Progenitor cell of endocrine pancreas (in vitro differentiated cells): ENCODE measurements around the gene KREMEN1. TPM values are rescaled to one million over a fixed set of nuclear protein-coding genes. Genes with fewer than 3 reads are reported as not detected.

Experiments
- DNase-seq: peaks from one replicate; pipeline ENCODE4 v3.0.0; 2021; ENCODE audit warnings: low spot score; ENCODE audit not compliant: unreplicated experiment
- H3K27ac Mint-ChIP-seq: 2 replicates; pipeline ENCODE4 v1.8.0; 2021; ENCODE audit warnings: mild to moderate bottlenecking, moderate library complexity, mixed read lengths
- H3K27me3 Mint-ChIP-seq: 2 replicates; pipeline ENCODE4 v1.8.0; 2021; ENCODE audit warnings: mixed read lengths
- H3K36me3 Mint-ChIP-seq: 2 replicates; pipeline ENCODE4 v1.8.0; 2022; ENCODE audit warnings: mixed read lengths; ENCODE audit not compliant: insufficient read depth
- H3K4me1 Mint-ChIP-seq: 2 replicates; pipeline ENCODE4 v1.8.0; 2021; ENCODE audit warnings: low read depth, mixed read lengths
- H3K4me3 Mint-ChIP-seq: 2 replicates; pipeline ENCODE4 v1.8.0; 2021; ENCODE audit warnings: low read depth, mild to moderate bottlenecking, moderate library complexity, mixed read lengths
- H3K9me3 Mint-ChIP-seq: 2 replicates; pipeline ENCODE4 v1.8.0; 2021; ENCODE audit warnings: low read depth, mixed read lengths
- total RNA-seq: library from RNA; stranded (reverse); gene quantifications from 2 replicates; pipeline ENCODE4 v1.2.1, GENCODE V29; 2021
- TF ChIP-seq, protein P1 (sequence below): fragments of 200-600 bp; sonication (generic); IDR thresholded peaks from one replicate; pipeline ENCODE4 v1.5.0; 2021; ENCODE audit warnings: antibody characterized with exemption, mild to moderate bottlenecking; ENCODE audit not compliant: unreplicated experiment

KREMEN1 gene
- total RNA-seq, 1 donor from 2014 or later, result 10.5 TPM

DNA sequence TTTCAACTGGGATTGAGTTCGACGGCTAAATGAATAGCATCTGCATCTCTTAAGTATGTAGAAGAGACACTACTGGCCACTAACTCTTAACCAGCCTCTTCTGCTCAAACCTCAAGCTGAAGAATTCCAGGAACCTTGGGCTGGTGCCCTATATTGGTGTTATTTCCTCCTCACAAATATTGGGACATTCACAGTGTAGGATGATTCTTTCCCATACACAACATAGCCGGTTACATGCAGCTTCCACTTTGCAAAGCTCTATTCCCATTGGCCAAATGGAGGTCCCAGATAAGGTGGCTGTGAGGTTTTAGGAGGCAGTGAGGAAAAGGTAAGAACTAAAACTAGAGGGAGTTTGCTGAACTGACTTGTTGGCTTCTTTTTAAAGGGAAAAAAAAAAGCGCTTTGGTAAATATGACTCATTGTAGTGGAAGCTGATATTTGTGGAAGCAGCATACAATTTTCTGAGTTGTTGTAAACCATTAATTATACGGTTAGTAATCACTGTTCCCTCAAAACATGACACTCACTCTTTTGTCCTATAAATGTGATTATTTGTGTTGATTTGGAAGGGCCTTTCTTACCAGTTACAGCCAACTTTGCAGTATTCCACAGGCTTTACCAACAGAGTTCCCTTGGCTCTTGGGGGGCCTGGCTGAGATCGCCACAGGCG is 28.8 kb upstream of the KREMEN1 start:
- TF ChIP-seq, protein P1, sequence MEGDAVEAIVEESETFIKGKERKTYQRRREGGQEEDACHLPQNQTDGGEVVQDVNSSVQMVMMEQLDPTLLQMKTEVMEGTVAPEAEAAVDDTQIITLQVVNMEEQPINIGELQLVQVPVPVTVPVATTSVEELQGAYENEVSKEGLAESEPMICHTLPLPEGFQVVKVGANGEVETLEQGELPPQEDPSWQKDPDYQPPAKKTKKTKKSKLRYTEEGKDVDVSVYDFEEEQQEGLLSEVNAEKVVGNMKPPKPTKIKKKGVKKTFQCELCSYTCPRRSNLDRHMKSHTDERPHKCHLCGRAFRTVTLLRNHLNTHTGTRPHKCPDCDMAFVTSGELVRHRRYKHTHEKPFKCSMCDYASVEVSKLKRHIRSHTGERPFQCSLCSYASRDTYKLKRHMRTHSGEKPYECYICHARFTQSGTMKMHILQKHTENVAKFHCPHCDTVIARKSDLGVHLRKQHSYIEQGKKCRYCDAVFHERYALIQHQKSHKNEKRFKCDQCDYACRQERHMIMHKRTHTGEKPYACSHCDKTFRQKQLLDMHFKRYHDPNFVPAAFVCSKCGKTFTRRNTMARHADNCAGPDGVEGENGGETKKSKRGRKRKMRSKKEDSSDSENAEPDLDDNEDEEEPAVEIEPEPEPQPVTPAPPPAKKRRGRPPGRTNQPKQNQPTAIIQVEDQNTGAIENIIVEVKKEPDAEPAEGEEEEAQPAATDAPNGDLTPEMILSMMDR, result no peak
- H3K27me3 Mint-ChIP-seq, result no peaks in the 10 kb centered on the region
- H3K27ac Mint-ChIP-seq, result no peak overlapping the region
- no peak for DNase-seq
- H3K9me3 Mint-ChIP-seq, result no peaks in the 10 kb centered on the region
- no peak overlapping the region for H3K4me3 Mint-ChIP-seq
- no peaks in the 10 kb centered on the region for H3K4me1 Mint-ChIP-seq
- H3K36me3 Mint-ChIP-seq, result peaks cover 8% of the 10 kb centered on the region

DNA sequence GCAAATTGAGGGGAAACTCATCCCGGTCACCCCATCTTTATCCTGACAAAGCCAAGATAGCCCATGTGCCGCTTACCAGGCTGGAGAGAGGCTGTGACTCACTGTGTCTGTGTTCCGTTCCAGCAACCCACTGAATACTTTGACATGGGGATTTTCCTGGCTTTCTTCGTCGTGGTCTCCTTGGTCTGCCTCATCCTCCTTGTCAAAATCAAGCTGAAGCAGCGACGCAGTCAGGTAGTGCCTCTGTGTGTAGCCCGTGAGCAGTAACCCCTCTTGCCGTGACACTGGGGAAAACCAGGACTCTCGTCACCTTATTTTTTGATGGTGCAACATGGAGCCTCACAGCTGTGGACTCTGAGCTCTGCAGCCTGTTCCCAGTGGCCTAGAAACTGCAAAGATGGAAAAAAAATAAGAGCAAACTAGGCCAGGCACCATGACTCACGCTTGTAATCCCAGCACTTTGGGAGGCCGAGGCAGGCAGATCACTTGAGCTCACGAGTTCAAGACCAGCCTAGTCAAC is 28.1 kb upstream of the KREMEN1 start:
- DNase-seq, result no peak
- H3K27ac Mint-ChIP-seq, result no peak overlapping the region
- no peaks in the 10 kb centered on the region for H3K27me3 Mint-ChIP-seq
- peaks cover 10% of the 10 kb centered on the region for H3K36me3 Mint-ChIP-seq
- TF ChIP-seq, protein P1, result no peak
- H3K4me1 Mint-ChIP-seq, result no peaks in the 10 kb centered on the region
- H3K9me3 Mint-ChIP-seq, result no peaks in the 10 kb centered on the region
- H3K4me3 Mint-ChIP-seq, result no peak overlapping the region

DNA sequence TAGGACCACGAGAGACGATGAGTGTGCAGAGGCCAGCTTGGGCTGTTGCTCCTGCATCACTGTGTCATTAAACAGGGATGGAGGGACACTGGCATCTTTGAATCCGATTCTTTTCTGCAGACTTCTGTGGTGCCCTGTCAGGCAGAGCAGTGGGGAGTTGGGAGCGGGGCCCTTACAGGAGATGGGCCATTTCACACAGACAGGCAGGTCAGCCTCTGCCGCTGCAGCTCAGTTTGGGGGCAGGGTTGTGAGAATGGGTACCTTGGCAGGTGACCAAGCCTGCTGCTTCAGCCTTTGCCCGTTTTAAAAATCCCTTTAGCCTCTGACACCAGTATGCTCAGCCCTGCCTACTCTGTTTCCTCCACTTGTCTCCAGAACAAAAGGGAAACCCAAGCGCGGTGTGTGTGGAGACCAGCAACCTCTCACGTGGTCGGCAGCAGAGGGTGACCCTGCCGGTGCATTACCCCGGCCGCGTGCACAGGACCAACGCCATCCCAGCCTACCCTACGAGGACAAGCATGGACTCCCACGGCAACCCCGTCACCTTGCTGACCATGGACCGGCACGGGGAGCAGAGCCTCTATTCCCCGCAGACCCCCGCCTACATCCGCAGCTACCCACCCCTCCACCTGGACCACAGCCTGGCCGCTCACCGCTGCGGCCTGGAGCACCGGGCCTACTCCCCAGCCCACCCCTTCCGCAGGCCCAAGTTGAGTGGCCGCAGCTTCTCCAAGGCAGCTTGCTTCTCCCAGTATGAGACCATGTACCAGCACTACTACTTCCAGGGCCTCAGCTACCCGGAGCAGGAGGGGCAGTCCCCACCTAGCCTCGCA is 23.8 kb upstream of the KREMEN1 start:
- Mint-ChIP-seq H3K9me3 (no peaks in the 10 kb centered on the region), H3K27me3 (peaks cover 3% of the 10 kb centered on the region), H3K36me3 (peaks cover 7% of the 10 kb centered on the region), H3K4me3 (no peak overlapping the region), H3K4me1 (no peaks in the 10 kb centered on the region), H3K27ac (no peak overlapping the region)
- TF ChIP-seq, protein P1, result no peak
- no peak for DNase-seq

DNA sequence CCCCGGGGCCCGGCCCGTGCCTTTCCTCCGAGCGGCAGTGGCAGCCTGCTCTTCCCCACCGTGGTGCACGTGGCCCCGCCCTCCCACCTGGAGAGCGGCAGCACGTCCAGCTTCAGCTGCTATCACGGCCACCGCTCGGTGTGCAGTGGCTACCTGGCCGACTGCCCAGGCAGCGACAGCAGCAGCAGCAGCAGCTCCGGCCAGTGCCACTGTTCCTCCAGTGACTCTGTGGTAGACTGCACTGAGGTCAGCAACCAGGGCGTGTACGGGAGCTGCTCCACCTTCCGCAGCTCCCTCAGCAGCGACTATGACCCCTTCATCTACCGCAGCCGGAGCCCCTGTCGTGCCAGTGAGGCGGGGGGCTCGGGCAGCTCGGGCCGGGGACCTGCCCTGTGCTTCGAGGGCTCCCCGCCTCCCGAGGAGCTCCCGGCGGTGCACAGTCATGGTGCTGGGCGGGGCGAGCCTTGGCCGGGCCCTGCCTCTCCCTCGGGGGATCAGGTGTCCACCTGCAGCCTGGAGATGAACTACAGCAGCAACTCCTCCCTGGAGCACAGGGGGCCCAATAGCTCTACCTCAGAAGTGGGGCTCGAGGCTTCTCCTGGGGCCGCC is 23.1 kb upstream of the KREMEN1 start:
- DNase-seq, result no peak
- Mint-ChIP-seq H3K9me3 (no peaks in the 10 kb centered on the region), H3K27ac (no peak overlapping the region), H3K36me3 (peaks cover 6% of the 10 kb centered on the region), H3K4me1 (peaks cover under 1% of the 10 kb centered on the region), H3K4me3 (no peak overlapping the region), H3K27me3 (peaks cover 5% of the 10 kb centered on the region)
- TF ChIP-seq, protein P1, result no peak

DNA sequence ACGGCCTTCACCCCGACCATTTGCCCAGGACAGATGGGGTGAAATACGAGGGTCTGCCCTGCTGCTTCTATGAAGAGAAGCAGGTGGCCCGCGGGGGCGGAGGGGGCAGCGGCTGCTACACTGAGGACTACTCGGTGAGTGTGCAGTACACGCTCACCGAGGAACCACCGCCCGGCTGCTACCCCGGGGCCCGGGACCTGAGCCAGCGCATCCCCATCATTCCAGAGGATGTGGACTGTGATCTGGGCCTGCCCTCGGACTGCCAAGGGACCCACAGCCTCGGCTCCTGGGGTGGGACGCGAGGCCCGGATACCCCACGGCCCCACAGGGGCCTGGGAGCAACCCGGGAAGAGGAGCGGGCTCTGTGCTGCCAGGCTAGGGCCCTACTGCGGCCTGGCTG is 22.4 kb upstream of the KREMEN1 start:
- Mint-ChIP-seq H3K4me1 (peaks cover 6% of the 10 kb centered on the region), H3K4me3 (no peak overlapping the region), H3K36me3 (peaks cover 7% of the 10 kb centered on the region), H3K27me3 (peaks cover 10% of the 10 kb centered on the region), H3K27ac (no peak overlapping the region), H3K9me3 (no peaks in the 10 kb centered on the region)
- DNase-seq, result no peak
- TF ChIP-seq, protein P1, result no peak
